Measurements from ENCODE around the gene ANKFN1.

Gene ANKFN1

GRCh38 chr17:56514899-56515298 lies 361.6 kb downstream of the ANKFN1 start:
- DNase-seq: no peak

GRCh38 chr17:56521414-56522141 lies 368.3 kb downstream of the ANKFN1 start:
- no peak for DNase-seq

GRCh38 chr17:56523042-56523441 lies 369.8 kb downstream of the ANKFN1 start:
- DNase-seq: no peak

GRCh38 chr17:56528696-56529095 lies 375.4 kb downstream of the ANKFN1 start:
- DNase-seq: no peak

- no peak for DNase-seq
Measured at GRCh38 chr17:56532926-56533325, 379.7 kb downstream of the ANKFN1 start.

GRCh38 chr17:56536766-56537165 lies 383.5 kb downstream of the ANKFN1 start:
- DNase-seq: peak; percentile 14 to 64 (median 41)

GRCh38 chr17:56540836-56541235 lies 387.6 kb downstream of the ANKFN1 start:
- DNase-seq: no peak

- DNase-seq: no peak
Measured at GRCh38 chr17:56543280-56543679, 390.0 kb downstream of the ANKFN1 start.

- DNase-seq: no peak
Measured at GRCh38 chr17:56545106-56545505, 391.8 kb downstream of the ANKFN1 start.

- DNase-seq: no peak
Measured at GRCh38 chr17:56545930-56546329, 392.7 kb downstream of the ANKFN1 start.

GRCh38 chr17:56548661-56549060 lies 395.4 kb downstream of the ANKFN1 start:
- DNase-seq: no peak

- no peak for DNase-seq
Measured at GRCh38 chr17:56549501-56549900, 396.2 kb downstream of the ANKFN1 start.

- DNase-seq: no peak
Measured at GRCh38 chr17:56557682-56558081, 404.4 kb downstream of the ANKFN1 start.

- no peak for DNase-seq
Measured at GRCh38 chr17:56558088-56558487, 404.8 kb downstream of the ANKFN1 start.
